ENCODE results near the gene GRM2. TPM values are rescaled to one million over a fixed set of nuclear protein-coding genes. Genes with fewer than 3 reads are reported as not detected.

Gene GRM2
- total RNA-seq, 1 experiment from 2014 or later, result 0.13 TPM

GRCh38 chr3:51705276-51706020 is 1.4 kb upstream of the GRM2 start:
- TF ChIP-seq EZH2 (IDR thresholded peaks at IDR 0.05; ENCODE audit: low read depth) (no peak), CTCF (conservative IDR thresholded peaks at IDR 0.05) (no peak)
- no peak overlapping the region for H2AFZ ChIP-seq
- no peaks in the 10 kb centered on the region for H3K4me1 ChIP-seq (replicated peaks; ENCODE audit: insufficient read depth)
- intact Hi-C loops (cut with micrococcal nuclease; ENCODE audit: unreplicated experiment), result no loop called here
- H3K27ac ChIP-seq, result no peak overlapping the region
- H3K4me2 ChIP-seq, result no peak overlapping the region
- no peaks in the 10 kb centered on the region for H4K20me1 ChIP-seq (ENCODE audit: insufficient read depth)
- CTCF ChIA-PET, result no interaction called here
- H3K4me3 ChIP-seq, result no peak overlapping the region
- H3K9me2 ChIP-seq (ENCODE audit: insufficient read depth), result no peaks in the 10 kb centered on the region
- H3K9me3 ChIP-seq (ENCODE audit: insufficient read depth, low read depth), result no peaks in the 10 kb centered on the region
- no peaks in the 10 kb centered on the region for H3K36me3 ChIP-seq (ENCODE audit: low read depth)
- no peaks in the 10 kb centered on the region for H3K27me3 ChIP-seq (ENCODE audit: insufficient read depth, low read depth)
- no TSS peak for BruUV-seq (replicated peaks)
- POLR2A ChIA-PET (ENCODE audit: unreplicated experiment), result interaction anchor here (0.7 kb wide), 1 partner anchor 138 kb away, joined by 3 read pairs; no protein-coding TSS in a partner anchor
- no peaks in the 10 kb centered on the region for H3F3A ChIP-seq (ENCODE audit: insufficient read depth, low read depth)
- no peak for DNase-seq
- no peaks in the 10 kb centered on the region for H3K79me2 ChIP-seq (ENCODE audit: low read depth)

GRCh38 chr3:51706021-51706485 is 815 bp upstream of the GRM2 start:
- H3K79me2 ChIP-seq (ENCODE audit: low read depth), result no peaks in the 10 kb centered on the region
- H3K9me3 ChIP-seq (ENCODE audit: insufficient read depth, low read depth), result no peaks in the 10 kb centered on the region
- H3K4me2 ChIP-seq, result no peak overlapping the region
- no peaks in the 10 kb centered on the region for H3K36me3 ChIP-seq (ENCODE audit: low read depth)
- H3K27me3 ChIP-seq (ENCODE audit: insufficient read depth, low read depth), result no peaks in the 10 kb centered on the region
- no peaks in the 10 kb centered on the region for H3F3A ChIP-seq (ENCODE audit: insufficient read depth, low read depth)
- H2AFZ ChIP-seq, result no peak overlapping the region
- H4K20me1 ChIP-seq (ENCODE audit: insufficient read depth), result no peaks in the 10 kb centered on the region
- intact Hi-C loops (cut with micrococcal nuclease; ENCODE audit: unreplicated experiment), result no loop called here
- POLR2A ChIA-PET (ENCODE audit: unreplicated experiment), result no interaction called here
- TF ChIP-seq EZH2 (IDR thresholded peaks at IDR 0.05; ENCODE audit: low read depth) (no peak), CTCF (conservative IDR thresholded peaks at IDR 0.05) (no peak)
- CTCF ChIA-PET, result no interaction called here
- H3K4me3 ChIP-seq, result no peak overlapping the region
- no TSS peak for BruUV-seq (replicated peaks)
- no peaks in the 10 kb centered on the region for H3K9me2 ChIP-seq (ENCODE audit: insufficient read depth)
- no peaks in the 10 kb centered on the region for H3K4me1 ChIP-seq (replicated peaks; ENCODE audit: insufficient read depth)
- DNase-seq, result no peak
- H3K27ac ChIP-seq, result no peak overlapping the region

- no peak for TF ChIP-seq EZH2 (IDR thresholded peaks at IDR 0.05; ENCODE audit: low read depth)
- no peak for TF ChIP-seq CTCF (conservative IDR thresholded peaks at IDR 0.05)
- DNase-seq, result no peak
- H3K9me3 ChIP-seq (ENCODE audit: insufficient read depth, low read depth), result no peaks in the 10 kb centered on the region
- no peaks in the 10 kb centered on the region for H3K36me3 ChIP-seq (ENCODE audit: low read depth)
- BruUV-seq (replicated peaks), result no TSS peak
- no peaks in the 10 kb centered on the region for H3K4me1 ChIP-seq (replicated peaks; ENCODE audit: insufficient read depth)
- no peak overlapping the region for H3K4me3 ChIP-seq
- no peaks in the 10 kb centered on the region for H3K79me2 ChIP-seq (ENCODE audit: low read depth)
- no peaks in the 10 kb centered on the region for H3F3A ChIP-seq (ENCODE audit: insufficient read depth, low read depth)
- POLR2A ChIA-PET (ENCODE audit: unreplicated experiment), result no interaction called here
- no peaks in the 10 kb centered on the region for H4K20me1 ChIP-seq (ENCODE audit: insufficient read depth)
- CTCF ChIA-PET, result interaction anchor here (0.6 kb wide), 1 partner anchor 300 kb away, joined by 4 read pairs; no protein-coding TSS in a partner anchor
- H3K9me2 ChIP-seq (ENCODE audit: insufficient read depth), result no peaks in the 10 kb centered on the region
- no peak overlapping the region for H3K4me2 ChIP-seq
- H2AFZ ChIP-seq, result no peak overlapping the region
- H3K27ac ChIP-seq, result no peak overlapping the region
- intact Hi-C loops (cut with micrococcal nuclease; ENCODE audit: unreplicated experiment), result no loop called here
- no peaks in the 10 kb centered on the region for H3K27me3 ChIP-seq (ENCODE audit: insufficient read depth, low read depth)
Measured at GRCh38 chr3:51708216-51708845, 1.5 kb downstream of the GRM2 start.

All from PC-9 (cell line).